B cell (primary cell): ENCODE results near the gene CRYM. TPM values are rescaled to one million over a fixed set of nuclear protein-coding genes. Genes with fewer than 3 reads are reported as not detected.
"Not testable (repeated sequence)": the region's sequence is repeated elsewhere in the genome, so short reads cannot be mapped to it uniquely, and the experiment has no call there.

Source experiments
- ATAC-seq: fragments of 200-7000 bp; cut with Tn5 transposase; one replicate; pipeline ENCODE4 v1.10.0; 2021; ENCODE audit warnings: low read depth, mild to moderate bottlenecking, moderate number of reproducible peaks, moderate library complexity
- CTCF ChIA-PET: fragments of 350-600 bp; sonication (Branson Sonifier 250); formaldehyde crosslinking; loops from one replicate; lab custom pipeline; 2021; ENCODE audit warnings: antibody characterized with exemption, inconsistent platforms; lab: Charles Lee
- POLR2A ChIA-PET: fragments of 350-600 bp; sonication (Branson Sonifier 250); formaldehyde crosslinking; loops from one replicate; lab custom pipeline; 2021; ENCODE audit warnings: antibody characterized with exemption; lab: Charles Lee
- DNase-seq: peaks from one replicate; pipeline ENCODE4 v3.0.0; 2013
- H2AFZ ChIP-seq: 2 replicates; pipeline ENCODE4 v1.6.1; 2012; ENCODE audit warnings: mild to moderate bottlenecking, low read depth, low read length; ENCODE audit not compliant: insufficient read depth, poor library complexity, severe bottlenecking
- H3K27ac ChIP-seq, 2 donors: 1 replicate in 1 of 2; 2 replicates in 1 of 2; pipeline ENCODE4 v1.5.1; 2012 to 2013; ENCODE audit warnings: low read length in 2 of 2, mild to moderate bottlenecking in 2 of 2, moderate library complexity in 1 of 2
- H3K27me3 ChIP-seq, 4 experiments: fragments of 200-600 bp in 1 of 4; sonication (generic) in 1 of 4; replicated peaks in 1 of 4; 1 replicate in 2 of 4; 2 replicates in 2 of 4; pipeline versions ENCODE4 v1.6.1 to v1.7.0; 2013 to 2016; ENCODE audit warnings: low read length in 3 of 4, mild to moderate bottlenecking in 2 of 4, mixed read lengths in 1 of 4, moderate library complexity in 1 of 4; ENCODE audit not compliant: insufficient read depth in 4 of 4, control insufficient read depth in 3 of 4; ENCODE audit errors: control extremely low read depth in 1 of 4
- H3K36me3 ChIP-seq, 2 experiments: replicated peaks in 1 of 2; 1 replicate in 1 of 2; 2 replicates in 1 of 2; pipeline versions ENCODE4 v1.6.1 to v1.7.1; 2013; ENCODE audit warnings: low read length in 1 of 2; ENCODE audit not compliant: insufficient read depth in 2 of 2, control insufficient read depth in 1 of 2; ENCODE audit errors: control extremely low read depth in 1 of 2, extremely low read depth in 1 of 2
- H3K4me1 ChIP-seq, 2 donors: fragments of 200-600 bp in 1 of 2; sonication (generic) in 1 of 2; 1 replicate in 1 of 2; 2 replicates in 1 of 2; pipeline versions ENCODE4 v1.5.1 to v1.6.1; 2013 to 2017; ENCODE audit warnings: low read length in 2 of 2; ENCODE audit not compliant: control insufficient read depth in 2 of 2, insufficient read depth in 2 of 2
- H3K4me2 ChIP-seq: replicated peaks from 2 replicates; pipeline ENCODE3; 2012; ENCODE audit warnings: mild to moderate bottlenecking, low read depth, low read length; ENCODE audit not compliant: poor library complexity, severe bottlenecking
- H3K4me3 ChIP-seq, 5 experiments: fragments of 200-600 bp in 1 of 5; sonication (generic) in 1 of 5; 1 replicate in 3 of 5; 2 replicates in 2 of 5; pipeline versions ENCODE4 v1.5.1 to v1.7.0; 2011 to 2016; ENCODE audit warnings: low read length in 4 of 5, mild to moderate bottlenecking in 4 of 5, low read depth in 2 of 5, control low read depth in 1 of 5, moderate library complexity in 1 of 5; ENCODE audit not compliant: insufficient read depth in 1 of 5; ENCODE audit errors: control extremely low read depth in 1 of 5, extremely low read depth in 1 of 5
- H3K79me2 ChIP-seq: fragments of 200-600 bp; sonication (generic); one replicate; pipeline ENCODE4 v1.6.0; 2016; ENCODE audit warnings: low read length; ENCODE audit not compliant: control insufficient read depth, insufficient read depth
- H3K9ac ChIP-seq: fragments of 200-600 bp; sonication (generic); 2 replicates; pipeline ENCODE4 v1.6.1; 2017; ENCODE audit warnings: mild to moderate bottlenecking, low read length, moderate library complexity
- H3K9me3 ChIP-seq, 3 donors: one replicate each; pipeline versions ENCODE4 v1.6.1 to v1.7.1; 2013; ENCODE audit warnings: low read length in 2 of 3; ENCODE audit not compliant: control insufficient read depth in 2 of 3, insufficient read depth in 1 of 3; ENCODE audit errors: control extremely low read depth in 1 of 3
- H4K20me1 ChIP-seq: 2 replicates; pipeline ENCODE4 v1.6.0; 2012; ENCODE audit warnings: mild to moderate bottlenecking, low read length; ENCODE audit not compliant: insufficient read depth, control insufficient read depth, poor library complexity, severe bottlenecking
- H3K27ac Mint-ChIP-seq: one replicate; pipeline ENCODE4 v1.8.0; 2021; ENCODE audit warnings: mixed read lengths
- H3K27me3 Mint-ChIP-seq: one replicate; pipeline ENCODE4 v1.8.0; 2021; ENCODE audit warnings: mixed read lengths
- H3K4me1 Mint-ChIP-seq: one replicate; pipeline ENCODE4 v1.8.0; 2021; ENCODE audit warnings: mixed read lengths
- H3K4me3 Mint-ChIP-seq: one replicate; pipeline ENCODE4 v1.8.0; 2021; ENCODE audit warnings: mixed read lengths
- H3K9me3 Mint-ChIP-seq: one replicate; pipeline ENCODE4 v1.8.0; 2022; ENCODE audit warnings: mixed read lengths; ENCODE audit not compliant: insufficient read depth
- CTCF ChIP-seq: fragments of 200-600 bp; IDR thresholded peaks from one replicate; pipeline ENCODE4 v1.8.0; 2022; ENCODE audit warnings: antibody characterized with exemption, mild to moderate bottlenecking
- EZH2 ChIP-seq: IDR thresholded peaks from 2 replicates; pipeline ENCODE4 v1.6.1; 2012; ENCODE audit warnings: borderline replicate concordance, low read depth, mild to moderate bottlenecking, moderate library complexity, low read length; ENCODE audit not compliant: insufficient read depth, poor library complexity, severe bottlenecking
- WGBS: methylation state at CpG from one replicate; pipeline ENCODE4 v1.1.5; 2013; ENCODE audit warnings: missing lambda C conversion rate; ENCODE audit not compliant: insufficient coverage; 5-methylcytosine and 5-hydroxymethylcytosine counted together
- intact Hi-C: fragments of 100-400 bp; cut with micrococcal nuclease; formaldehyde crosslinking; loops from one replicate; pipeline ENCODE4 v1.10.0; 2022
- polyA plus RNA-seq: library from polyadenylated mRNA; depleted of rRNA; stranded (reverse); fragments of >200 nt; gene quantifications from 2 replicates; pipeline ENCODE4 v1.2.3, GENCODE V29; 2012
- total RNA-seq, 2 donors: library from RNA; stranded (reverse); fragments of 120-200 nt in 1 of 2; gene quantifications; 1 replicate in 1 of 2; 2 replicates in 1 of 2; pipeline versions ENCODE4 v1.2.3 to v1.2.4, GENCODE V29; 2013 to 2022

Gene CRYM
- total and polyA plus RNA-seq, 2 donors (not counting 1 experiment from before 2014, with no cell fraction given), result 3.3 to 8.2 TPM

GRCh38 chr16:21326459-21326858, 48.4 kb upstream of the CRYM start:
- Histone ChIP-seq H3K9me3 (peaks cover 1 to 6% (median 6%) of the 10 kb centered on the region in 3 donors), H3K27me3 (no peaks in the 10 kb centered on the region), H3K4me2 (no peak overlapping the region), H3K79me2 (no peaks in the 10 kb centered on the region), H3K4me3 (no peak overlapping the region), H4K20me1 (no peaks in the 10 kb centered on the region), H3K9ac (no peak overlapping the region), H3K27ac (no peak overlapping the region), H3K4me1 (no peaks in the 10 kb centered on the region), H3K36me3 (no peaks in the 10 kb centered on the region), H2AFZ (no peak overlapping the region)
- Mint-ChIP-seq H3K27ac (no peak overlapping the region), H3K27me3 (no peaks in the 10 kb centered on the region), H3K4me1 (peaks cover 4% of the 10 kb centered on the region), H3K4me3 (no peak overlapping the region), H3K9me3 (no peaks in the 10 kb centered on the region)
- intact Hi-C loops, result no loop called here
- WGBS, result no CpG with 5 or more reads among the region's 2 CpGs
- ATAC-seq (no peak), DNase-seq (no peak)
- TF ChIP-seq CTCF, result no peak
- TF ChIP-seq EZH2, result no peak
- ChIA-PET CTCF (no interaction called here), POLR2A (no interaction called here)

GRCh38 chr16:21324267-21324666, 46.2 kb upstream of the CRYM start:
- H2AFZ ChIP-seq, result no peak overlapping the region
- WGBS, result 100% methylated on average over 2 of the region's 4 CpGs
- no peaks in the 10 kb centered on the region for H3K4me1 ChIP-seq
- POLR2A ChIA-PET, result no interaction called here
- Mint-ChIP-seq H3K4me3 (no peak overlapping the region), H3K27ac (no peak overlapping the region), H3K27me3 (no peaks in the 10 kb centered on the region), H3K9me3 (no peaks in the 10 kb centered on the region), H3K4me1 (peaks cover 4% of the 10 kb centered on the region)
- CTCF ChIA-PET, result no interaction called here
- H3K9me3 ChIP-seq, result peaks cover 1 to 6% (median 6%) of the 10 kb centered on the region in 3 donors
- H3K79me2 ChIP-seq, result no peaks in the 10 kb centered on the region
- ATAC-seq, result no peak
- no peak for TF ChIP-seq CTCF
- TF ChIP-seq EZH2, result no peak
- no peak overlapping the region for H3K4me3 ChIP-seq
- no peak overlapping the region for H3K4me2 ChIP-seq
- no peaks in the 10 kb centered on the region for H3K36me3 ChIP-seq
- no peak overlapping the region for H3K9ac ChIP-seq
- DNase-seq, result no peak
- no peaks in the 10 kb centered on the region for H4K20me1 ChIP-seq
- intact Hi-C loops, result no loop called here
- no peak overlapping the region for H3K27ac ChIP-seq
- no peaks in the 10 kb centered on the region for H3K27me3 ChIP-seq

GRCh38 chr16:21322251-21322650, 44.2 kb upstream of the CRYM start:
- POLR2A ChIA-PET, result not testable (repeated sequence)

More at GRCh38 chr16:21322251-21322650, 44.2 kb upstream of the CRYM start:
- DNase-seq, H2AFZ ChIP-seq, H3K79me2 ChIP-seq, H3K9ac ChIP-seq, H3K9me3 Mint-ChIP-seq, intact Hi-C loops, H3K27me3 Mint-ChIP-seq, H3K4me2 ChIP-seq, H3K27ac Mint-ChIP-seq, H4K20me1 ChIP-seq, H3K4me1 Mint-ChIP-seq, H3K4me3 Mint-ChIP-seq, H3K4me1 ChIP-seq, H3K27me3 ChIP-seq, H3K9me3 ChIP-seq, H3K4me3 ChIP-seq, ATAC-seq, H3K27ac ChIP-seq, H3K36me3 ChIP-seq: not testable (repeated sequence)
- CTCF ChIA-PET, result interaction anchor here (0.6 kb wide), 1 partner anchor 26 kb away, joined by 3 read pairs; no protein-coding TSS in a partner anchor
- WGBS, result no CpG with 5 or more reads among the region's 2 CpGs
